Ishikawa (cell line): ENCODE measurements around the gene SLK.

Source experiments
- CEBPB ChIP-seq: IDR thresholded peaks from 2 replicates; pipeline ENCODE4 v1.6.1; 2012
- EGR1 ChIP-seq: IDR thresholded peaks from 2 replicates; pipeline ENCODE4 v1.6.1; 2012
- EP300 ChIP-seq: IDR thresholded peaks from 2 replicates; pipeline ENCODE4 v1.6.1; 2012; ENCODE audit warnings: borderline replicate concordance
- RAD21 ChIP-seq: IDR thresholded peaks from 2 replicates; pipeline ENCODE4 v1.6.1; 2012; ENCODE audit warnings: low read depth
- TAF1 ChIP-seq: IDR thresholded peaks from 2 replicates; pipeline ENCODE4 v1.6.1; 2012; ENCODE audit warnings: low read depth, mild to moderate bottlenecking
- TCF12 ChIP-seq: IDR thresholded peaks from 2 replicates; pipeline ENCODE4 v1.6.1; 2012; ENCODE audit warnings: low read depth
- YY1 ChIP-seq: IDR thresholded peaks from 2 replicates; pipeline ENCODE4 v1.6.1; 2012; ENCODE audit warnings: low read depth
- ZBTB7A ChIP-seq: IDR thresholded peaks from 2 replicates; pipeline ENCODE4 v1.6.1; 2012; ENCODE audit warnings: low read depth
- TF ChIP-seq, protein P1 (sequence below): IDR thresholded peaks from 2 replicates; pipeline ENCODE4 v1.6.1; 2012; ENCODE audit warnings: low read depth, mild to moderate bottlenecking

DNA sequence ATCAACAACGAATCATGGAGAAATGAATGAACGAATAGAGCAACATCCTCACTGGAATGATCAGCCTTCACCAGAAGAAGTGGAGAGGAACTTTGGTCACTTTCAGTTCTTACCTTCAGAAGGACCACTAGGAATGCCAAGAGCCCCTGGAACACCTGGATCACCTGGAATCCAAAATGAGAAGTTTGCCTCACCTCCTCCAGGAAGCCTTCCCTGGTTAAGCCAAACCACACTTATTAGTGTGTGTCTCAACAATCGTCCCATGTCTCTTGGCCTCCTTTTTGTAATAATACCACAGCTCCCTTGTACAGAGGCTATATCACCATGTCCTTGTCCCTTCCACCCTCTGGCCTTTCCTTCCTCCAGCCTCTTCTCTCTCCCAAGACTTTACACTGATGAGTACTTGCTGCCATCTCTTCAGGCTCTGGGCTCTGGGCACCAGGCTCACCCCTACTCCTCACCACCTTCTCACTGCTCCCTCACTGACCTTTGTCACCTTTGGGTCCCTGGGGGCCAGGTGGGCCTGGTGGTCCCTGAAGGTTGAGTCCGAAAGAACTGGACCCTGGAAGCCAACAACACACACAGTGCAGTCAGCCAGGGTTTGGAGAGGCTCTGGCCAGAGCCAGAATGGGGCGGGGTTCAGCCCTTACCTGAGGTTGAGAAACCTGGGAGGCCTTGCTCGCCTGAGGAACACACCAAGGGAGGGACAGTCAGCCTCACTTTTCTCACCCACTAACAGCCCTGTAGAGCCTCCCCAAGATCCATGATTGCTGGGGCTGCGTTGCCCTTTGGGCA is 72.2 kb downstream of the SLK start:
- TF ChIP-seq EP300 (no peak), YY1 (no peak), CEBPB (no peak), TCF12 (no peak), RAD21 (no peak), EGR1 (no peak), TAF1 (no peak), ZBTB7A (no peak)
- TF ChIP-seq, protein P1, sequence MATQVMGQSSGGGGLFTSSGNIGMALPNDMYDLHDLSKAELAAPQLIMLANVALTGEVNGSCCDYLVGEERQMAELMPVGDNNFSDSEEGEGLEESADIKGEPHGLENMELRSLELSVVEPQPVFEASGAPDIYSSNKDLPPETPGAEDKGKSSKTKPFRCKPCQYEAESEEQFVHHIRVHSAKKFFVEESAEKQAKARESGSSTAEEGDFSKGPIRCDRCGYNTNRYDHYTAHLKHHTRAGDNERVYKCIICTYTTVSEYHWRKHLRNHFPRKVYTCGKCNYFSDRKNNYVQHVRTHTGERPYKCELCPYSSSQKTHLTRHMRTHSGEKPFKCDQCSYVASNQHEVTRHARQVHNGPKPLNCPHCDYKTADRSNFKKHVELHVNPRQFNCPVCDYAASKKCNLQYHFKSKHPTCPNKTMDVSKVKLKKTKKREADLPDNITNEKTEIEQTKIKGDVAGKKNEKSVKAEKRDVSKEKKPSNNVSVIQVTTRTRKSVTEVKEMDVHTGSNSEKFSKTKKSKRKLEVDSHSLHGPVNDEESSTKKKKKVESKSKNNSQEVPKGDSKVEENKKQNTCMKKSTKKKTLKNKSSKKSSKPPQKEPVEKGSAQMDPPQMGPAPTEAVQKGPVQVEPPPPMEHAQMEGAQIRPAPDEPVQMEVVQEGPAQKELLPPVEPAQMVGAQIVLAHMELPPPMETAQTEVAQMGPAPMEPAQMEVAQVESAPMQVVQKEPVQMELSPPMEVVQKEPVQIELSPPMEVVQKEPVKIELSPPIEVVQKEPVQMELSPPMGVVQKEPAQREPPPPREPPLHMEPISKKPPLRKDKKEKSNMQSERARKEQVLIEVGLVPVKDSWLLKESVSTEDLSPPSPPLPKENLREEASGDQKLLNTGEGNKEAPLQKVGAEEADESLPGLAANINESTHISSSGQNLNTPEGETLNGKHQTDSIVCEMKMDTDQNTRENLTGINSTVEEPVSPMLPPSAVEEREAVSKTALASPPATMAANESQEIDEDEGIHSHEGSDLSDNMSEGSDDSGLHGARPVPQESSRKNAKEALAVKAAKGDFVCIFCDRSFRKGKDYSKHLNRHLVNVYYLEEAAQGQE: no peak
